Neural crest cell (in vitro differentiated cells): ENCODE results near the gene PCED1A. TPM values are rescaled to one million over a fixed set of nuclear protein-coding genes. Genes with fewer than 3 reads are reported as not detected.

ENCODE experiments used
- DNase-seq: peaks from one replicate; pipeline ENCODE4 v3.0.0; 2021; ENCODE audit warnings: low read depth, mixed read lengths, low spot score
- H3K27ac Mint-ChIP-seq: one replicate; pipeline ENCODE4 v1.8.0; 2021; ENCODE audit warnings: mild to moderate bottlenecking, mixed read lengths; ENCODE audit not compliant: unreplicated experiment
- H3K27me3 Mint-ChIP-seq: 2 replicates; pipeline ENCODE4 v1.8.0; 2021; ENCODE audit warnings: low read depth, mild to moderate bottlenecking, mixed read lengths
- H3K36me3 Mint-ChIP-seq: 2 replicates; pipeline ENCODE4 v1.8.0; 2021; ENCODE audit warnings: low read depth, mild to moderate bottlenecking, mixed read lengths
- H3K4me1 Mint-ChIP-seq: 2 replicates; pipeline ENCODE4 v1.8.0; 2021; ENCODE audit warnings: mixed read lengths
- H3K4me3 Mint-ChIP-seq: one replicate; pipeline ENCODE4 v1.8.0; 2021; ENCODE audit warnings: mild to moderate bottlenecking, mixed read lengths
- H3K9me3 Mint-ChIP-seq: 2 replicates; pipeline ENCODE4 v1.8.0; 2021; ENCODE audit warnings: mixed read lengths
- long read RNA-seq: library from polyadenylated mRNA; unstranded; transcript quantifications from one replicate; pipeline ENCODE4 v2.0.0, GENCODE V29; 2020
- total RNA-seq: library from RNA; stranded (reverse); gene quantifications from 2 replicates; pipeline ENCODE4 v1.2.1, GENCODE V29; 2021
- TF ChIP-seq, protein P1 (sequence below): fragments of 200-600 bp; sonication (generic); conservative IDR thresholded peaks from 2 replicates; pipeline ENCODE4 v1.5.0; 2021; ENCODE audit warnings: antibody characterized with exemption, mild to moderate bottlenecking

Gene PCED1A, protein sequence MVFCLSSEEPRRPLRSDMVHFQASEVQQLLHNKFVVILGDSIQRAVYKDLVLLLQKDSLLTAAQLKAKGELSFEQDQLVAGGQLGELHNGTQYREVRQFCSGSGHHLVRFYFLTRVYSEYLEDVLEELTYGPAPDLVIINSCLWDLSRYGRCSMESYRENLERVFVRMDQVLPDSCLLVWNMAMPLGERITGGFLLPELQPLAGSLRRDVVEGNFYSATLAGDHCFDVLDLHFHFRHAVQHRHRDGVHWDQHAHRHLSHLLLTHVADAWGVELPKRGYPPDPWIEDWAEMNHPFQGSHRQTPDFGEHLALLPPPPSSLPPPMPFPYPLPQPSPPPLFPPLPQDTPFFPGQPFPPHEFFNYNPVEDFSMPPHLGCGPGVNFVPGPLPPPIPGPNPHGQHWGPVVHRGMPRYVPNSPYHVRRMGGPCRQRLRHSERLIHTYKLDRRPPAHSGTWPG
- total RNA-seq: 68.7 and 71.9 TPM in 2 replicates
- long read RNA-seq, partial matches to known transcripts: 1 of 1 reads
- long read RNA-seq, other reads (novel, unspliced or antisense): 0 of 1 reads

DNA sequence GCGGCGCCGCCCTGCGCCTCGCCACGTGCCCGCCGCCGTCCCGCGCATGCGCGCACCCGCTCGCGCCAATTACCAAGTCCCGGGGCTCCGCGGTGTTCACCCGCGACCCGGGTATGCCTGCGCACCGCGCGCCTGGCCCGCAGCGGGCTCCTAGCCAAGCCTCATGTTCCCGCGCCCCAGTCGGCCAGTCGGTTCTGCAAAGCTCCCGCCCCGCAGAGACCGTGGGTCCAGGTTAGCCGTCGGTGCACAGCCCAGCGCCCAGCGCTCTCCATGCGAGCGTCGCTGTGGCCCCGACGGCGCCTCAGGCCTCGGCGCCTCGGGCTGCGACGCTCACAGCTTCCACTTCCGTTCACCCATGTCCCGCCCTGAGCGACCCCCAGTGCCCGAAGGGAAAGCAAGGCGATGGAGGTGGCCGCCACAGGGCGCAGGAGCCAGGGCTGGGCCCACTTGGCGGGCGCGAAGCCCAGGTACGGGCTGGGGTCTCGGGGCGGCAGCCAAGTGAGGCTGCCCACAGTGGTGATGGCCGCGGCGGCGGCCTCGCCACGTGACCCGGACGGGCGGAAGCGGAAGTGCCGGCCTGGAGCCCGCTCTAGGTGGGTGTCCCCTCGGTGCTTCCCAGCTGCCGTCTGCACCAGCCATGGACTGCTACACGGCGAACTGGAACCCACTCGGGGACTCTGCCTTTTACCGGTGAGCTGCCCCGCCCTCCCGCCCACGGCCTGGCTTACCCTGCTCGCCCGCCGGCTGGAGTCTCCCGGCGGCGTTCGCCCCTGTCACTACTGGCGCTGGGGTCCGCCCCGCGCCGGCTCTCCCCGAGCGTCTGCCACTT, at the start of gene PCED1A, which contains the start of gene VPS16:
TSS of gene PCED1A (minus strand) at position 518 of the 829 bp plus-strand sequence. CDS start 743 bp downstream, outside the sequence.
TSS of gene VPS16 (plus strand) at position 608 of the 829 bp plus-strand sequence. CDS start at position 638, 30 bp downstream.
- no peaks in the 10 kb centered on the region for H3K9me3 Mint-ChIP-seq
- H3K4me3 Mint-ChIP-seq: peak within 1 kb of the TSS; percentile 91
- peaks cover 25% of the 10 kb centered on the region for H3K36me3 Mint-ChIP-seq
- TF ChIP-seq, protein P1, sequence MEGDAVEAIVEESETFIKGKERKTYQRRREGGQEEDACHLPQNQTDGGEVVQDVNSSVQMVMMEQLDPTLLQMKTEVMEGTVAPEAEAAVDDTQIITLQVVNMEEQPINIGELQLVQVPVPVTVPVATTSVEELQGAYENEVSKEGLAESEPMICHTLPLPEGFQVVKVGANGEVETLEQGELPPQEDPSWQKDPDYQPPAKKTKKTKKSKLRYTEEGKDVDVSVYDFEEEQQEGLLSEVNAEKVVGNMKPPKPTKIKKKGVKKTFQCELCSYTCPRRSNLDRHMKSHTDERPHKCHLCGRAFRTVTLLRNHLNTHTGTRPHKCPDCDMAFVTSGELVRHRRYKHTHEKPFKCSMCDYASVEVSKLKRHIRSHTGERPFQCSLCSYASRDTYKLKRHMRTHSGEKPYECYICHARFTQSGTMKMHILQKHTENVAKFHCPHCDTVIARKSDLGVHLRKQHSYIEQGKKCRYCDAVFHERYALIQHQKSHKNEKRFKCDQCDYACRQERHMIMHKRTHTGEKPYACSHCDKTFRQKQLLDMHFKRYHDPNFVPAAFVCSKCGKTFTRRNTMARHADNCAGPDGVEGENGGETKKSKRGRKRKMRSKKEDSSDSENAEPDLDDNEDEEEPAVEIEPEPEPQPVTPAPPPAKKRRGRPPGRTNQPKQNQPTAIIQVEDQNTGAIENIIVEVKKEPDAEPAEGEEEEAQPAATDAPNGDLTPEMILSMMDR: no peak
- H3K4me1 Mint-ChIP-seq: peaks cover 13% of the 10 kb centered on the region
- H3K27me3 Mint-ChIP-seq: no peaks in the 10 kb centered on the region
- H3K27ac Mint-ChIP-seq: peak within 1 kb of the TSS; percentile 28
- peak; percentile 79 for DNase-seq

DNA sequence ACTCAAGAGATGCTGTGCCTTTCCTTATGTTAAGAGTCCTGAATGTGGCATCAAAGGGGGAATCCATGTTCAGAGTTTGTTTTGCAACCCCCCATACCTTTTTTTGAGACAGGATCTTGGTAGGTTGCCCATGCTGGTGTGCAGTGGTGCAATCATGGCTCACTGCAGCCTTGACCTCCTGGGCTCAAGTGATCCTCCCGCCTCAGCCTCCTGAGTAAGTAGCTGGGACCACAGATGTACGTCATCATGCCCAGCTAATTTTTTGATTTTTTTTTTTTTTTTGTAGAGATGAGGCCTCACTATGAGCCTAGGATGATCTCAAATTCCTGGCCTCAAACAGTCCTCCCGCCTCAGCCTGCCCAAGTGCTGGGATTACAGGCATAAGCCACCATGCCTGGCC, 49.3 kb upstream of the PCED1A start:
- Mint-ChIP-seq H3K4me3 (no peak overlapping the region), H3K9me3 (no peaks in the 10 kb centered on the region), H3K36me3 (peaks cover 7% of the 10 kb centered on the region), H3K27me3 (no peaks in the 10 kb centered on the region), H3K27ac (no peak overlapping the region), H3K4me1 (peaks cover 5% of the 10 kb centered on the region)
- TF ChIP-seq, protein P1: no peak
- no peak for DNase-seq

DNA sequence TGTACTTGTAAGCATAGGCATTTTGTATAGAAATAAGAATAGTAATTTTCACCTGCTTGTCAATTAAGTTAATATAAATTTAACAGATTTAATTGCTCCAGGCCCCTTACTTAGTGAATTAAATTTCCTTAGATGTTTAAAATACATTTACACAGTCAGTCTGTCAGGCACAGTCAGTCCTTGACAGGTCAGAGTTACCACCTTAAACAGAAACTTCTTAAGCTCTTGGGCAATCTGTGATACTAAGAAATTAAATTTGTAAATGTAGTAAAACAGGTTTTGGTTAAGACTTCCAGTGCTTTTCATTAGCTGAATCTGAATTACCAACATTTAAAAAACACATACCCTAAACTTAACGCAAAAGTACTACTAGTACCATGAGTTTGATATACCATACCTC, 48.8 kb upstream of the PCED1A start:
- Mint-ChIP-seq H3K9me3 (no peaks in the 10 kb centered on the region), H3K36me3 (peaks cover 4% of the 10 kb centered on the region), H3K4me3 (no peak overlapping the region), H3K27me3 (no peaks in the 10 kb centered on the region), H3K4me1 (peaks cover 5% of the 10 kb centered on the region), H3K27ac (no peak overlapping the region)
- no peak for DNase-seq
- TF ChIP-seq, protein P1: no peak

DNA sequence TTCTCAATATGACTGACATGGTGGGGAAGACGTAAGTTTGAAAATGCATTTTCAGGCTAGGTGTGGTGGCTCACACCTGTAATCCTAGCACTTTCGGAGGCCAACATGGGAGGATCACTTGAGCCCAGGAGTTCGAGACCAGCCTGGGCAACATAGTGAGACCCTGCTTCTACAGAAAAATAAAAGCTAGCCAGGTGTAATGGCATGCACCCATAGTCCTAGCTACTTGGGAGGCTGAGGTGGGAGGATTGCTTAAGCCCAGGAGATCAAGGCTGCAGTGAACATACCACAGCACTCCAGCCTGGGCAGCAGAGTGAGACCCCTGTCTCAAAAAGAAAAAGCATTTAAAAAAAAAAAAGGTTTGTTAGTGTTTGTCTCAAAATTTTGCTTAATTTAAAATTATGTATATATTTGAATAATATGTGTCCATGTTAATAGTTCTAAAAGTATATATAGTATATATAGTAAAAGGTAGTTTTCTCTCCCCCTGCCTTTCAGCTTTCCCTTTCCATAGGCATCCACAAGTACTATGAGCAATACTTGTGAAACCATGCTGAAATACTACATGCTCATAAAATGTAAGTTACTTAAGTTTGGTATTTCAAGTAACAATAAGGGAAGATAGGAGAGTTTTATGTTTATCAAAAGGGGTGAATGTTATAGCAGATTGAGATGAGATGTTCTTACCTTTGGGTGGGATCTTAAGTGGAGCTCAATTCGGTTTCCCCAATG, 47.9 kb upstream of the PCED1A start:
- peaks cover 8% of the 10 kb centered on the region for H3K4me1 Mint-ChIP-seq
- peaks cover 3% of the 10 kb centered on the region for H3K36me3 Mint-ChIP-seq
- no peaks in the 10 kb centered on the region for H3K9me3 Mint-ChIP-seq
- no peak for DNase-seq
- TF ChIP-seq, protein P1: no peak
- H3K27me3 Mint-ChIP-seq: no peaks in the 10 kb centered on the region
- no peak overlapping the region for H3K27ac Mint-ChIP-seq
- no peak overlapping the region for H3K4me3 Mint-ChIP-seq

DNA sequence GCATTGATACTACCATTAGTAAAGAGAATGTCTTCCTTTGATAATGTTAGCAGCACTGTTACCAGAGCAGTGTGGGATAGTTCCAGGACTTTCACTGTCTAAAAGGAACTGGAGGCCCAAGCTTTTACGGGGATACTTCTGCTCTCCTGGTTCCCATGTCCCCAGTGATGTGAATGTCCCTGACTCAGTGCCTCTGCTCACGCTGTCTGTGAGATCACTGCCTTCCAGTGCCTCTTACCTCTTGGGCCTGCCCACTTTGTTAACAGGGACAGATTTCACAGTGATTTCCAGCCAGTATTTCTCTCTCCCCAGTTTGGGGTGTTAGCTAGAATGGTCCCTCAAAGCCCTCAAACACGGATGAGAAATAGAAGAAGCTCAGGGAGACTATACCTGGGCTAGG, 47.3 kb upstream of the PCED1A start:
- H3K4me1 Mint-ChIP-seq: peaks cover 8% of the 10 kb centered on the region
- TF ChIP-seq, protein P1: no peak

More for the DNA sequence above, 47.3 kb upstream of the PCED1A start:
- H3K4me3 Mint-ChIP-seq: no peak overlapping the region
- H3K9me3 Mint-ChIP-seq: no peaks in the 10 kb centered on the region
- DNase-seq: no peak
- no peak overlapping the region for H3K27ac Mint-ChIP-seq
- no peaks in the 10 kb centered on the region for H3K27me3 Mint-ChIP-seq
- H3K36me3 Mint-ChIP-seq: no peaks in the 10 kb centered on the region
